Effector CD4-positive, alpha-beta T cell (primary cell): ENCODE data around the gene PHF24.
"Not testable (repeated sequence)": the region's sequence is repeated elsewhere in the genome, so short reads cannot be mapped to it uniquely, and the experiment has no call there.

Source experiments
- DNase-seq: peaks from one replicate; pipeline ENCODE4 v3.0.0-alpha.2; 2020

Gene PHF24

GRCh38 chr9:34998266-34998665 is 40.2 kb downstream of the PHF24 start:
- DNase-seq: no peak

- DNase-seq: no peak
Measured at GRCh38 chr9:34999576-34999975, 41.5 kb downstream of the PHF24 start.

DNA sequence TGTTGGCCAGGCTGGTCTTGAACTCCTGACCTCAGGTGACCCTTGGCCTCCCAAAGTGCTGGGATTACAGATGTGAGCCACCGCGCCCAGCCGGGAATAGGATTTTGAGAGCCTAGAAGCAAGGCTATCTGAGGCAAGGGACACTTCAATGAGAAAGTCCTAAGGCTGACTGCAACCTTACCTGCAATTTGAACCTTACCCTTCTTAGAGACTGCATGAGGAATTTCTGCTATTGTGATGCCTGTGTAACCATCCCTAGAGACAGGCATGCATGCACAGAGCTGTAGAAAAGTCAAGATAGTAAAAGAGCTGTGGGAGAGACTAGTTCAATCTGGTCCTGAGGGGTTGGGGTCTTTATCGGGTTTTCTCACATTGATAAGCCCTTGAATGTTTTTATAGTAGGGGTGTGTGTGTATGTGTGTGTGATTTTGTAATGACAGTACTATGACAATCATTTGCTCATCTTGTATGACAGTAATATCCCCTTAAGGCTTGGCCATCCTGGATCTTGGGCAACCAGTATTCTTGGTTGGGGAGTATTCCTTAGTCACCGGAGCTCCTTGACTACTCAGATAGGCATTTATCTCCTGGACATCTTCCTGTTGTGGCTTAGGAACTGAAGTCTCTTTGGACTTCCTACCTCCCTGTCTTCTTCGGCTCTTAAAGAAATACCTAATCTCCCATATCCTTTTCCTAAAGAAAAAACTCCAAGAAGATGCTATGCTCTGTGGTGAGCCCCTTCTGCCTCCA is 42.6 kb downstream of the PHF24 start:
- DNase-seq: no peak

GRCh38 chr9:35001285-35001677 is 43.2 kb downstream of the PHF24 start:
- no peak for DNase-seq

GRCh38 chr9:35001803-35002502 is 43.9 kb downstream of the PHF24 start:
- no peak for DNase-seq

GRCh38 chr9:35002623-35003022 is 44.5 kb downstream of the PHF24 start:
- DNase-seq: no peak

DNA sequence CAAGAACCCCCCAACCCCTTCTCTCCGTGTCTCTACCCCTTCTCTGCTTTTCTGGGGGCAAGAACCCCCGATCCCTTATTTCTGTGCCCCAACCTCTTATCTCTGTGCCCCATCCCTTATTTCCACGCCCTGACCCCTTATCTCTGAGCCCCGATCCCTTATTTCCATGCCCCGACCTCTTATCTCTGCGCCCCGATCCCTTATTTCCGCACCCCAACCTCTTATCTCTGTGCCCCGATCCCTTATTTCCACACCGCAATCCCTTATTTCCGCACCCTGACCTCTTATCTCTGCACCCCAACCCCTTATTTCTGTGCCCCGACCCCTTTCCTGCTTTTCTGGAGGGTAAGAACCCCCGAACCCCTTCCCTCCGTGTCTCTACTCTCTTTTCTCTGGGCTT is 46.2 kb downstream of the PHF24 start:
- DNase-seq: not testable (repeated sequence)

DNA sequence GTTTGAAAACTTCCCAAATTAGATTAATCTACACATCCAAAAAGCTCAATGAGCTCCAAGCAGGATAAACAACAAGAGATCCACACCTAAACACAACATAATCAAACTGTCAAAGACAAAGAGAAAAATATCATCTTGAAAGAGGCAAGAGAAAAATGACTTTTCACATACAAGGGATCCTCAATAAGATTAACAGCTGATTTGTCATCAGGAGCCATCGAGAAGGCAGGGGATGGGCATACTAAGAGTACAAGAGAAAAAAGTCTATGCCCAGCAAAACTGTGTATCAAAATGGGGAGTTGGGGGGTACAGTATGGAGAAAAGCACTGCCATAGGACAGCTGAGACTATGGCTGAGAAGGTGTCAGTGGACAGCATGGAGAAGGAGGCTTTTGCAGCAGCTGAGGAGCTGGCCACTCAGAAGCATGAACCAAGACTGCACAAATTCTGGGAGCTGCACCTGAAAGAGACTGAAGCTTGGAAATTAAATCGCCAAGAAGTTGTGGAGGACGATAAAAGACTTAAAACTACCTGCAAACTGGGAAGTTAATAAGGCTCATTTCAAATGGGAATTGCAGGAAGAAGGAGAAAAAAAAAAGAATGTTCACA is 52.4 kb downstream of the PHF24 start:
- no peak for DNase-seq

GRCh38 chr9:35014517-35014916 is 56.4 kb downstream of the PHF24 start:
- DNase-seq: no peak

- DNase-seq: not testable (repeated sequence)
Measured at GRCh38 chr9:35023443-35023842, 65.4 kb downstream of the PHF24 start.

DNA sequence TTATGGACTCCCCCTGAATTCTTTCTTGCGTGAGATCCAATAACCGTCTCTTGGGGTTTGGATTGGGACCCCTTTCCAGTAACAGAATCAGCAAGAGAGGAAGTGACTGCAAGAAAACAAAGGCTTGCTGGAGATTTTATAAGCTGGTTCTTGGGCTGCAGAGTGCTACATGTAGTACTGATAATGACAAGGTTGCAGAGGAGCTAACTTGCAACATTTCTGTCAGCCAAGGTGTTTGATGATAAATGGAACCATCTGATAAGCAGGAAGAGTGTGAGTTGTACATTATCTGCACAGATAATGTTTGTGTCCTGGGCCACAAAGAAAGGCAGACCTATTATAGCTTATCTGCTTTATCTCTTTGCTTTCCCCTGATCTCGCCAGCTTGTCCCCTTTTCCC is 68.6 kb downstream of the PHF24 start:
- no peak for DNase-seq

GRCh38 chr9:35027374-35027773 is 69.3 kb downstream of the PHF24 start:
- no peak for DNase-seq

DNA sequence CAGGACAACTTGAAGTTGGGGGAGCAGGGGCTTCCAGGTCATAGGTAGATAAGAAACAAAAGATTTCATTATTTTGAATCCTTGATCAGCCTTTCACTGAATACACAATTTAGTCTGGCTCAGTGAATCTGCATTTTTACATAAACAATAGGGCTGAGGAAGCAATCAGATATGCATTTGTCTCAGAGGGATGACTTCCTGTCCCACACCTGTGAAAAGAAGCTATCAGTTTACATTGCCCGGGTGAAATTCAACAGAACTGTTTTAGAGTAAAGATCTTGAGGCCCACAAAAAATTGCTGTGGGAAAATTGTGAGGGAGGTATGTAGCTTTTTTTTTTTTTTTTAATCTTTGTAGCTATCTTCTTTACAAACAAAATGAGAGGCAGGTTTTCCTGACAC is 69.8 kb downstream of the PHF24 start:
- DNase-seq: no peak

- DNase-seq: no peak
Measured at GRCh38 chr9:35028341-35028740, 70.3 kb downstream of the PHF24 start.

DNA sequence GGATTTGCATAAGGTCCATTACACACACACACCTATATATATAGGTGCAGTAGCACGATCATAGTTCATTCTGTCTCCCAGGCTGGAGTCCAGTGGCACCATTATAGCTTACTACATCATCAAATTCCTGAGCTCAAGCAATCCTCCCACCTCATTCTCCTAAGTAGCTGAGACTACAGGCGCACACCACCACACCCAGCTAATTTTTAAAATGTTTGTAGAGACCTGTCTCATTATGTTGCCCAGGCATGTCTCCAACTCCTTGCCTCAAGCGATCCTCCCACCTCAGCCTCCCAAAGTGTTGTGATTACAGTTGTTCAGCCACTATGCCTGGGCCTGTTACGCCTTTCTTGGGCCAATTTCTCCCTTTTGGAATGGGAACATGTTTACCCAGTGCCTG is 71.2 kb downstream of the PHF24 start:
- no peak for DNase-seq

DNA sequence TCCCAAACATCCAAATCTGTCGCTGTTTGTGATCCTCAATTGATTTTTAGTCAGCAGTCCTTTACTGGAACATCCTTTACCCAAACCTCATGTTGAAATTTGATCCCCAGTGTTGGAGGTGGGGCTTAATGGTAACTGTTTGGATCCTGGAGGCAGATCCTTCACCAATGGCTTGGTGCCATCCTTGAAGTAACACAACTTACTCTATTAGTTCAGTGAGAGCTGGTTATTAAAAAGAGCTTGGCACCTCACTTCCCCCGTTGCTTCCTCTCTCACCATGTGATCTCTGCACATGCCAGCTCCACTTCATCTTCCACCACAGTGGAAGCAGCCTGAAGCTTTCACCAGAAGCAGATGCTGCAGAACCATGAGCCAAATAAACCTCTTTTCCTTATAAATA is 71.8 kb downstream of the PHF24 start:
- no peak for DNase-seq
